ENCODE results near the gene KLHL4. TPM values are rescaled to one million over a fixed set of nuclear protein-coding genes. Genes with fewer than 3 reads are reported as not detected.

Gene KLHL4
- total RNA-seq, 2 donors from 2014 or later = 16.7 to 42.6 TPM

GRCh38 chrX:87571964-87572363 is 54.4 kb downstream of the KLHL4 start:
- no peak for TF ChIP-seq CTCF (conservative IDR thresholded peaks at IDR 0.05)
- no peaks in the 10 kb centered on the region for H3K36me3 ChIP-seq (ENCODE audit: control insufficient read depth, insufficient read depth, low read length)
- H3K9me3 ChIP-seq (ENCODE audit: control insufficient read depth, low read length) = no peaks in the 10 kb centered on the region
- Mint-ChIP-seq H3K9me3 (no peaks in the 10 kb centered on the region), H3K36me3 (ENCODE audit: low read depth) (no peaks in the 10 kb centered on the region), H3K4me3 (no peak overlapping the region), H3K27me3 (ENCODE audit: insufficient read depth) (no peaks in the 10 kb centered on the region), H3K4me1 (no peaks in the 10 kb centered on the region), H3K27ac (no peak overlapping the region)
- no CpG with 5 or more reads among the region's 1 CpG for WGBS, 2 experiments (ENCODE audit: insufficient coverage in 1 of 2, insufficient read length in 1 of 2)
- no peak overlapping the region for H3K9ac ChIP-seq (ENCODE audit: extremely low read depth, low read length, poor library complexity, severe bottlenecking)
- H3K27me3 ChIP-seq (ENCODE audit: control insufficient read depth, insufficient read depth, low read length, poor library complexity, severe bottlenecking) = no peaks in the 10 kb centered on the region
- no peaks in the 10 kb centered on the region for H3K4me1 ChIP-seq (ENCODE audit: control insufficient read depth, insufficient read depth, low read length)
- no peak overlapping the region for H3K4me3 ChIP-seq (ENCODE audit: low read length)
- DNase-seq = no peak
- no peak overlapping the region for H3K27ac ChIP-seq (ENCODE audit: low read depth, low read length)

- no peaks in the 10 kb centered on the region for H3K36me3 ChIP-seq (ENCODE audit: control insufficient read depth, insufficient read depth, low read length)
- Mint-ChIP-seq H3K9me3 (no peaks in the 10 kb centered on the region), H3K27me3 (ENCODE audit: insufficient read depth) (no peaks in the 10 kb centered on the region), H3K36me3 (ENCODE audit: low read depth) (no peaks in the 10 kb centered on the region), H3K4me1 (no peaks in the 10 kb centered on the region), H3K4me3 (no peak overlapping the region), H3K27ac (no peak overlapping the region)
- H3K9ac ChIP-seq (ENCODE audit: extremely low read depth, low read length, poor library complexity, severe bottlenecking) = no peak overlapping the region
- no peak for DNase-seq
- H3K4me3 ChIP-seq (ENCODE audit: low read length) = no peak overlapping the region
- 77 to 83% methylated on average over 1 to 2 of the region's 3 CpGs for WGBS, 2 experiments (ENCODE audit: insufficient coverage in 1 of 2, insufficient read length in 1 of 2)
- H3K4me1 ChIP-seq (ENCODE audit: control insufficient read depth, insufficient read depth, low read length) = no peaks in the 10 kb centered on the region
- H3K27ac ChIP-seq (ENCODE audit: low read depth, low read length) = no peak overlapping the region
- H3K27me3 ChIP-seq (ENCODE audit: control insufficient read depth, insufficient read depth, low read length, poor library complexity, severe bottlenecking) = no peaks in the 10 kb centered on the region
- no peak for TF ChIP-seq CTCF (conservative IDR thresholded peaks at IDR 0.05)
- H3K9me3 ChIP-seq (ENCODE audit: control insufficient read depth, low read length) = no peaks in the 10 kb centered on the region
These were observed 55.3 kb downstream of the KLHL4 start for GRCh38 chrX:87572901-87573300.

- no peak overlapping the region for H3K4me3 Mint-ChIP-seq
- Histone ChIP-seq H3K9ac (ENCODE audit: extremely low read depth, low read length, poor library complexity, severe bottlenecking) (no peak overlapping the region), H3K4me3 (ENCODE audit: low read length) (no peak overlapping the region), H3K9me3 (ENCODE audit: control insufficient read depth, low read length) (no peaks in the 10 kb centered on the region), H3K36me3 (ENCODE audit: control insufficient read depth, insufficient read depth, low read length) (no peaks in the 10 kb centered on the region), H3K27me3 (ENCODE audit: control insufficient read depth, insufficient read depth, low read length, poor library complexity, severe bottlenecking) (no peaks in the 10 kb centered on the region), H3K4me1 (ENCODE audit: control insufficient read depth, insufficient read depth, low read length) (no peaks in the 10 kb centered on the region), H3K27ac (ENCODE audit: low read depth, low read length) (no peak overlapping the region)
- peak; percentile 68 for TF ChIP-seq CTCF (conservative IDR thresholded peaks at IDR 0.05)
- H3K27me3 Mint-ChIP-seq (ENCODE audit: insufficient read depth) = no peaks in the 10 kb centered on the region
- WGBS, 2 experiments (ENCODE audit: insufficient coverage in 1 of 2, insufficient read length in 1 of 2) = no CpG with 5 or more reads among the region's 1 CpG
- DNase-seq = no peak
- H3K27ac Mint-ChIP-seq = no peak overlapping the region
- H3K9me3 Mint-ChIP-seq = peaks cover 9% of the 10 kb centered on the region
- peaks cover 20% of the 10 kb centered on the region for H3K36me3 Mint-ChIP-seq (ENCODE audit: low read depth)
- peaks cover 4% of the 10 kb centered on the region for H3K4me1 Mint-ChIP-seq
These were observed 61.4 kb downstream of the KLHL4 start for GRCh38 chrX:87578978-87579377.

Measured in endodermal cell (in vitro differentiated cells).